ENCODE data around the gene SNX10. TPM values are rescaled to one million over a fixed set of nuclear protein-coding genes. Genes with fewer than 3 reads are reported as not detected.

Gene SNX10
- total RNA-seq, 1 experiment from 2014 or later, result 9.8 TPM

DNA sequence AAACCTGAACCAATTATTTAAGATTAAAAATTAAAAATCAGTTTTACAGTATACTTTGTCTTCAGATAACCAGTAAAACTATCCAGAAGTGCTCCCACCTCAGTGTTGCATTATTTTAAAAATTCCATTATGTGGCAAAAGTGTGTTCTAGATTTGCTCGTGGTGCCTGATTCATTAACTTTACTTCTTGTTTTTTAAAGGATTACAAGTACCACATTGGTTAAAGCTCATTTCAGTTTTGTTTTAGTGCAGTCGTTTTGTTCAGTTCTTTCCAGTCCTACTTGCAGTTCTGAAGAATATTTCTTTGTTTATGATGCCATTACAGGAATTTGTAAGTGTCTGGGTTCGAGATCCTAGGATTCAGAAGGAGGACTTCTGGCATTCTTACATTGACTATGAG is 69.0 kb downstream of the SNX10 start:
- CTCF ChIA-PET, result interaction anchor here (0.6 kb wide), 1 partner anchor 14 kb away, joined by 5 read pairs; no protein-coding TSS in a partner anchor
- Histone ChIP-seq H3K27me3 (ENCODE audit: insufficient read depth, low read depth) (no peaks in the 10 kb centered on the region), H3K4me1 (replicated peaks; ENCODE audit: insufficient read depth) (no peaks in the 10 kb centered on the region), H2AFZ (no peak overlapping the region), H3K79me2 (ENCODE audit: low read depth) (no peaks in the 10 kb centered on the region), H3K4me3 (no peak overlapping the region), H3K36me3 (ENCODE audit: low read depth) (no peaks in the 10 kb centered on the region), H3F3A (ENCODE audit: insufficient read depth, low read depth) (no peaks in the 10 kb centered on the region), H3K27ac (no peak overlapping the region), H3K9me3 (ENCODE audit: insufficient read depth, low read depth) (no peaks in the 10 kb centered on the region), H3K4me2 (no peak overlapping the region), H3K9me2 (ENCODE audit: insufficient read depth) (no peaks in the 10 kb centered on the region), H4K20me1 (ENCODE audit: insufficient read depth) (no peaks in the 10 kb centered on the region)
- TF ChIP-seq, protein P1, sequence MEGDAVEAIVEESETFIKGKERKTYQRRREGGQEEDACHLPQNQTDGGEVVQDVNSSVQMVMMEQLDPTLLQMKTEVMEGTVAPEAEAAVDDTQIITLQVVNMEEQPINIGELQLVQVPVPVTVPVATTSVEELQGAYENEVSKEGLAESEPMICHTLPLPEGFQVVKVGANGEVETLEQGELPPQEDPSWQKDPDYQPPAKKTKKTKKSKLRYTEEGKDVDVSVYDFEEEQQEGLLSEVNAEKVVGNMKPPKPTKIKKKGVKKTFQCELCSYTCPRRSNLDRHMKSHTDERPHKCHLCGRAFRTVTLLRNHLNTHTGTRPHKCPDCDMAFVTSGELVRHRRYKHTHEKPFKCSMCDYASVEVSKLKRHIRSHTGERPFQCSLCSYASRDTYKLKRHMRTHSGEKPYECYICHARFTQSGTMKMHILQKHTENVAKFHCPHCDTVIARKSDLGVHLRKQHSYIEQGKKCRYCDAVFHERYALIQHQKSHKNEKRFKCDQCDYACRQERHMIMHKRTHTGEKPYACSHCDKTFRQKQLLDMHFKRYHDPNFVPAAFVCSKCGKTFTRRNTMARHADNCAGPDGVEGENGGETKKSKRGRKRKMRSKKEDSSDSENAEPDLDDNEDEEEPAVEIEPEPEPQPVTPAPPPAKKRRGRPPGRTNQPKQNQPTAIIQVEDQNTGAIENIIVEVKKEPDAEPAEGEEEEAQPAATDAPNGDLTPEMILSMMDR (conservative IDR thresholded peaks at IDR 0.05), result no peak
- no peak for TF ChIP-seq EZH2 (IDR thresholded peaks at IDR 0.05; ENCODE audit: low read depth)
- POLR2A ChIA-PET (ENCODE audit: unreplicated experiment), result no interaction called here
- BruUV-seq (replicated peaks), result no TSS peak
- intact Hi-C loops (cut with micrococcal nuclease; ENCODE audit: unreplicated experiment), result loop anchor here (10.0 kb wide), 2 partner anchors 966 to 1664 kb away; no protein-coding TSS in a partner anchor
- no peak for DNase-seq

DNA sequence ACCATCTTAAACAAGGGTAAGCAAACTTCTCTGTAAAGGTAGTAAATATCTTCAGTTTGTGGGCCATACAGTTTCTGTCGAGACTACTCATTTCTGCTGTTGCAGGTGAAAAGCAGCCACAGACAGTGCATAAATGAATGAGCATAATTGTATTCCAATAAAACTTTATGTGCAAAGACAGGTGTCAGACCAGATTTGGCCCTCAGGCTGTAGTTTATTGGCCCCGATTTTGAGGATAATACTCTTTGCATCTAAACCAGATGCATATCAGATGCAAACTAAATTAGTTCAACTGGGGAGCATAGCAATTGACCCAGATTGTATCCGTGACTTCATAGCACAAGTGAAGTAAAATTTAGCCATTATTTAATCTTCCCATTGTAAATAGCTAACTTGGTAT is 70.0 kb downstream of the SNX10 start:
- Histone ChIP-seq H2AFZ (no peak overlapping the region), H3K9me2 (ENCODE audit: insufficient read depth) (no peaks in the 10 kb centered on the region), H3K79me2 (ENCODE audit: low read depth) (no peaks in the 10 kb centered on the region), H3K4me3 (no peak overlapping the region), H3K27ac (no peak overlapping the region), H3K36me3 (ENCODE audit: low read depth) (no peaks in the 10 kb centered on the region), H3K9me3 (ENCODE audit: insufficient read depth, low read depth) (no peaks in the 10 kb centered on the region), H3K4me2 (no peak overlapping the region), H4K20me1 (ENCODE audit: insufficient read depth) (no peaks in the 10 kb centered on the region), H3F3A (ENCODE audit: insufficient read depth, low read depth) (no peaks in the 10 kb centered on the region), H3K4me1 (replicated peaks; ENCODE audit: insufficient read depth) (no peaks in the 10 kb centered on the region), H3K27me3 (ENCODE audit: insufficient read depth, low read depth) (no peaks in the 10 kb centered on the region)
- BruUV-seq (replicated peaks), result no TSS peak
- ChIA-PET CTCF (no interaction called here), POLR2A (ENCODE audit: unreplicated experiment) (interaction anchor here (0.5 to 0.7 kb wide), 3 partner anchors 104 to 365 kb away, joined by 3 to 6 read pairs (median 3); no protein-coding TSS in a partner anchor)
- DNase-seq, result no peak
- intact Hi-C loops (cut with micrococcal nuclease; ENCODE audit: unreplicated experiment), result loop anchor here (10.0 kb wide), 2 partner anchors 967 to 1663 kb away; no protein-coding TSS in a partner anchor
- TF ChIP-seq, protein P1 (conservative IDR thresholded peaks at IDR 0.05), result no peak
- TF ChIP-seq EZH2 (IDR thresholded peaks at IDR 0.05; ENCODE audit: low read depth), result no peak

DNA sequence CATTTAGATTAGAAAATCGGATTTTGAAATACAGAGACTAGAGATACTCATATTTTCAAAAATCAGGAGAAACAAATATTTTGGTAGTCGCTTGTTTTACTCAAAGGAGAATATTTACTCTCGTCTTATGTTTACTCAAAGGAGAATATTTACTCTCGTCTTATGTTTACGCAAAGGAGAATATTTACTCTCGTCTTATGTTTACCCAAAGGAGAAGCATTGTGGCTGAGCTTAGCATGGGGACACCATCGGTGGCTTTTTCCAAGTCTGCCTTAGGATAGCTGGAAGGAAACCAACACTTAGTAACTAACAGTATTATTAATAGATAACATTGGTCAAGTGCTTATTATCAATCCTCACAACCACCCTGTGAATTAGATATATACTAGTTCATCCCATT is 71.8 kb downstream of the SNX10 start:
- Histone ChIP-seq H3K4me2 (no peak overlapping the region), H3F3A (ENCODE audit: insufficient read depth, low read depth) (no peaks in the 10 kb centered on the region), H3K9me2 (ENCODE audit: insufficient read depth) (no peaks in the 10 kb centered on the region), H3K36me3 (ENCODE audit: low read depth) (no peaks in the 10 kb centered on the region), H3K9me3 (ENCODE audit: insufficient read depth, low read depth) (no peaks in the 10 kb centered on the region), H3K4me3 (no peak overlapping the region), H3K4me1 (replicated peaks; ENCODE audit: insufficient read depth) (no peaks in the 10 kb centered on the region), H2AFZ (no peak overlapping the region), H3K27me3 (ENCODE audit: insufficient read depth, low read depth) (no peaks in the 10 kb centered on the region), H4K20me1 (ENCODE audit: insufficient read depth) (no peaks in the 10 kb centered on the region), H3K27ac (no peak overlapping the region), H3K79me2 (ENCODE audit: low read depth) (no peaks in the 10 kb centered on the region)
- TF ChIP-seq, protein P1 (conservative IDR thresholded peaks at IDR 0.05), result no peak
- TF ChIP-seq EZH2 (IDR thresholded peaks at IDR 0.05; ENCODE audit: low read depth), result no peak
- BruUV-seq (replicated peaks), result no TSS peak
- POLR2A ChIA-PET (ENCODE audit: unreplicated experiment), result no interaction called here
- DNase-seq, result no peak
- CTCF ChIA-PET, result interaction anchor here (1.1 kb wide), 1 partner anchor 73 kb away, joined by 4 read pairs; no protein-coding TSS in a partner anchor
- intact Hi-C loops (cut with micrococcal nuclease; ENCODE audit: unreplicated experiment), result loop anchor here (10.0 kb wide), 2 partner anchors 969 to 1661 kb away; no protein-coding TSS in a partner anchor

Measured in PC-9 (cell line).